GM12865 (cell line): Measurements from ENCODE around the gene TK1.

Experiments used
- DNase-seq: peaks from one replicate; pipeline ENCODE4 v3.0.0; 2010; ENCODE audit warnings: low read depth
- H3K4me3 ChIP-seq: 2 replicates; pipeline ENCODE4 v1.5.1; 2011; ENCODE audit warnings: mild to moderate bottlenecking, low read depth, low read length, control low read depth
- CTCF ChIP-seq: IDR thresholded peaks from 2 replicates; pipeline ENCODE4 v1.5.1; 2011; ENCODE audit warnings: low read length, control low read depth, low read depth, inconsistent platforms; ENCODE audit not compliant: insufficient read depth; ENCODE audit errors: missing control alignments

The TK1 gene

GRCh38 chr17:78179372-78179771, 7.5 kb downstream of the TK1 start:
- TF ChIP-seq CTCF = no peak
- no peak overlapping the region for H3K4me3 ChIP-seq
- DNase-seq = no peak

- peak; percentile 87 for DNase-seq
- no peak overlapping the region for H3K4me3 ChIP-seq
- TF ChIP-seq CTCF = peak; percentile 99
Observed at GRCh38 chr17:78176548-78177025, 10.3 kb downstream of the TK1 start.

- no peak for TF ChIP-seq CTCF
- H3K4me3 ChIP-seq = no peak overlapping the region
- no peak for DNase-seq
Observed at GRCh38 chr17:78175643-78175981, 11.2 kb downstream of the TK1 start.

GRCh38 chr17:78174870-78175642, 11.8 kb downstream of the TK1 start:
- DNase-seq = no peak
- no peak overlapping the region for H3K4me3 ChIP-seq
- TF ChIP-seq CTCF = no peak

- no peak overlapping the region; the same call in 1 of the 2 replicates for H3K4me3 ChIP-seq
- TF ChIP-seq CTCF = no peak
- DNase-seq = peak; percentile 51
Observed at GRCh38 chr17:78174346-78174869, 12.4 kb downstream of the TK1 start.

- H3K4me3 ChIP-seq = peak overlapping the region; percentile 40
- TF ChIP-seq CTCF = no peak
- DNase-seq = peak; percentile 93
Observed at GRCh38 chr17:78173097-78173715, 13.6 kb downstream of the TK1 start.
